AG04450 (cell line): ENCODE data around the gene DDX24. TPM values are rescaled to one million over a fixed set of nuclear protein-coding genes. Genes with fewer than 3 reads are reported as not detected.
A peak's percentile ranks its signal among the peaks of the same experiment; 100 is the strongest.

Experiments used
- CTCF ChIA-PET: fragments of 300-600, 350-600 bp; formaldehyde crosslinking; extraction: SDS; loops from one replicate; lab custom pipeline; 2022; ENCODE audit warnings: antibody characterized with exemption, inconsistent platforms; lab: Charles Lee
- POLR2A ChIA-PET: fragments of 350-600 bp; formaldehyde crosslinking; extraction: SDS; loops from one replicate; lab custom pipeline; 2021; ENCODE audit warnings: antibody characterized with exemption, inconsistent platforms; lab: Yijun Ruan, JAX
- DNase-seq: peaks from one replicate; pipeline ENCODE4 v3.0.0-alpha.2; 2011; ENCODE audit warnings: low read depth, low spot score
- H3K27ac ChIP-seq: one replicate; pipeline ENCODE4 v1.5.1; 2012; ENCODE audit warnings: low read depth, low read length, control low read depth
- H3K27me3 ChIP-seq: one replicate; pipeline ENCODE4 v1.6.0; 2012; ENCODE audit warnings: low read length; ENCODE audit not compliant: control insufficient read depth, insufficient read depth
- H3K4me3 ChIP-seq: 2 replicates; pipeline ENCODE4 v1.5.1; 2011; ENCODE audit warnings: mild to moderate bottlenecking, low read depth, low read length, control low read depth
- H3K9me3 ChIP-seq: 2 replicates; pipeline ENCODE4 v1.5.1; 2012; ENCODE audit warnings: low read length; ENCODE audit not compliant: control insufficient read depth, insufficient read depth
- CTCF ChIP-seq: IDR thresholded peaks from 2 replicates; pipeline ENCODE4 v1.5.1; 2011; ENCODE audit warnings: low read depth, low read length, control low read depth, inconsistent platforms
- polyA plus RNA-seq: library from polyadenylated mRNA; depleted of rRNA; stranded (reverse); fragments of >200 nt; gene quantifications from 2 replicates; pipeline ENCODE4 v1.2.3, GENCODE V29; 2011

The DDX24 gene
- polyA plus RNA-seq, 1 experiment: 159 TPM

GRCh38 chr14:94026173-94026888, 54.7 kb downstream of the DDX24 start, which contains the start of gene OTUB2:
Gene OTUB2 (plus strand): TSS chr14:94026340. CDS start chr14:94026538, 198 bp downstream.
- Histone ChIP-seq H3K9me3 (no peaks in the 10 kb centered on the region), H3K27ac (no peak within 1 kb of the TSS), H3K27me3 (no peaks in the 10 kb centered on the region), H3K4me3 (peak within 1 kb of the TSS; percentile 66)
- POLR2A ChIA-PET: interaction anchor here (0.9 kb wide), 1 partner anchor 22 kb away, joined by 3 read pairs; no protein-coding TSS in a partner anchor
- no peak for TF ChIP-seq CTCF
- CTCF ChIA-PET: interaction anchor here (2.2 to 5.3 kb wide), 4 partner anchors 10 to 111 kb away, joined by 7 to 39 read pairs (median 18); no protein-coding TSS in a partner anchor
- DNase-seq: peak; percentile 95

GRCh38 chr14:94025720-94026119, 55.3 kb downstream of the DDX24 start:
- ChIA-PET POLR2A (interaction anchor here (0.9 kb wide), 1 partner anchor 21 kb away, joined by 3 read pairs; no protein-coding TSS in a partner anchor), CTCF (interaction anchor here (2.2 to 5.3 kb wide), 4 partner anchors 11 to 111 kb away, joined by 7 to 39 read pairs (median 18); no protein-coding TSS in a partner anchor)
- no peak overlapping the region; the same call in 1 of the 2 replicates for H3K4me3 ChIP-seq
- no peaks in the 10 kb centered on the region for H3K9me3 ChIP-seq
- no peak for DNase-seq
- H3K27me3 ChIP-seq: no peaks in the 10 kb centered on the region
- no peak overlapping the region for H3K27ac ChIP-seq
- no peak for TF ChIP-seq CTCF

- no peak for TF ChIP-seq CTCF
- H3K27me3 ChIP-seq: peaks cover under 1% of the 10 kb centered on the region
- POLR2A ChIA-PET: no interaction called here
- CTCF ChIA-PET: interaction anchor here (1.4 to 5.3 kb wide), 5 partner anchors 12 to 113 kb away, joined by 4 to 39 read pairs (median 7); no protein-coding TSS in a partner anchor
- H3K9me3 ChIP-seq: no peaks in the 10 kb centered on the region
- no peak overlapping the region for H3K27ac ChIP-seq
- no peak overlapping the region for H3K4me3 ChIP-seq
- DNase-seq: no peak
Measured at GRCh38 chr14:94024549-94024948, 56.5 kb downstream of the DDX24 start.

- TF ChIP-seq CTCF: no peak
- CTCF ChIA-PET: interaction anchor here (0.6 to 1.1 kb wide), 2 partner anchors 83 to 129 kb away, joined by 3 to 4 read pairs; no protein-coding TSS in a partner anchor
- POLR2A ChIA-PET: no interaction called here
- DNase-seq: no peak
- no peak overlapping the region for H3K27ac ChIP-seq
- H3K4me3 ChIP-seq: no peak overlapping the region
- H3K9me3 ChIP-seq: no peaks in the 10 kb centered on the region
- peaks cover 7% of the 10 kb centered on the region for H3K27me3 ChIP-seq
Measured at GRCh38 chr14:94022532-94023411, 58.2 kb downstream of the DDX24 start.
